Mesendoderm (in vitro differentiated cells): ENCODE results near the gene SEC16A.

ENCODE experiments used
- DNase-seq: peaks from one replicate; pipeline ENCODE4 v3.0.0; 2013
- H2AK5ac ChIP-seq: 2 replicates; pipeline ENCODE4 v1.6.1; 2013; ENCODE audit warnings: low read length, inconsistent platforms
- H2BK120ac ChIP-seq: 2 replicates; pipeline ENCODE4 v1.6.1; 2013; ENCODE audit warnings: low read depth, mild to moderate bottlenecking, low read length, moderate library complexity, mixed read lengths
- H2BK15ac ChIP-seq: replicated peaks from 2 replicates; pipeline ENCODE4 v1.6.1; 2013; ENCODE audit warnings: low read depth, mild to moderate bottlenecking, moderate library complexity
- H2BK5ac ChIP-seq: 2 replicates; pipeline ENCODE4 v1.6.1; 2013; ENCODE audit warnings: low read length, inconsistent platforms
- H3K18ac ChIP-seq: 2 replicates; pipeline ENCODE4 v1.6.1; 2013; ENCODE audit warnings: mild to moderate bottlenecking, low read length, mixed read lengths
- H3K23ac ChIP-seq: one replicate; pipeline ENCODE4 v1.6.1; 2013; ENCODE audit warnings: low read length
- H3K27ac ChIP-seq: 2 replicates; pipeline ENCODE4 v1.5.1; 2013; ENCODE audit warnings: low read depth, mild to moderate bottlenecking, inconsistent platforms, low read length, moderate library complexity
- H3K27me3 ChIP-seq: 2 replicates; pipeline ENCODE4 v1.6.1; 2013; ENCODE audit warnings: low read length, control low read depth, mild to moderate bottlenecking, inconsistent platforms; ENCODE audit not compliant: insufficient read depth, poor library complexity
- H3K36me3 ChIP-seq: 2 replicates; pipeline ENCODE4 v1.6.1; 2013; ENCODE audit warnings: low read length, inconsistent platforms; ENCODE audit not compliant: control insufficient read depth, insufficient read depth
- H3K4ac ChIP-seq: one replicate; pipeline ENCODE4 v1.6.1; 2013; ENCODE audit warnings: low read depth, mild to moderate bottlenecking, low read length, moderate library complexity
- H3K4me1 ChIP-seq: 2 replicates; pipeline ENCODE4 v1.6.1; 2013; ENCODE audit warnings: low read depth, low read length, inconsistent platforms; ENCODE audit not compliant: control insufficient read depth
- H3K4me2 ChIP-seq: 2 replicates; pipeline ENCODE4 v1.6.1; 2013; ENCODE audit warnings: low read length
- H3K4me3 ChIP-seq: 2 replicates; pipeline ENCODE4 v1.5.1; 2013; ENCODE audit warnings: mild to moderate bottlenecking, low read length
- H3K56ac ChIP-seq: one replicate; pipeline ENCODE4 v1.6.1; 2013; ENCODE audit warnings: low read length
- H3K79me1 ChIP-seq: 2 replicates; pipeline ENCODE4 v1.6.1; 2013; ENCODE audit warnings: low read length, inconsistent platforms
- H3K79me2 ChIP-seq: 2 replicates; pipeline ENCODE4 v1.6.1; 2013; ENCODE audit warnings: mild to moderate bottlenecking, low read length; ENCODE audit not compliant: control insufficient read depth, insufficient read depth
- H3K9ac ChIP-seq: 2 replicates; pipeline ENCODE4 v1.6.1; 2013; ENCODE audit warnings: low read length, inconsistent platforms
- H4K5ac ChIP-seq: one replicate; pipeline ENCODE4 v1.6.1; 2013; ENCODE audit warnings: low read length
- H4K8ac ChIP-seq: one replicate; pipeline ENCODE4 v1.6.1; 2013; ENCODE audit warnings: low read depth, mild to moderate bottlenecking, control low read depth, low read length, moderate library complexity
- WGBS: extraction: QIAGEN DNeasy Blood & Tissue Kit; methylation state at CpG from one replicate; pipeline ENCODE4 v1.1.7; 2013; ENCODE audit warnings: low lambda C conversion rate, missing lambda C conversion rate; ENCODE audit not compliant: insufficient coverage; ENCODE audit errors: extremely low coverage; 5-methylcytosine and 5-hydroxymethylcytosine counted together

Gene SEC16A

GRCh38 chr9:136460772-136461325 is 22.0 kb downstream of the SEC16A start:
- Histone ChIP-seq H3K27ac (no peak overlapping the region), H2AK5ac (no peak overlapping the region), H2BK15ac (no peak overlapping the region), H3K79me1 (peaks cover 2% of the 10 kb centered on the region), H4K5ac (no peak overlapping the region), H3K18ac (no peak overlapping the region), H3K56ac (no peak overlapping the region), H3K4me2 (no peak overlapping the region), H3K4me3 (no peak overlapping the region), H3K4ac (no peak overlapping the region), H3K79me2 (no peaks in the 10 kb centered on the region), H3K27me3 (no peaks in the 10 kb centered on the region), H3K23ac (no peak overlapping the region), H4K8ac (no peak overlapping the region), H3K36me3 (peaks cover 24% of the 10 kb centered on the region), H2BK120ac (no peak overlapping the region), H3K4me1 (no peaks in the 10 kb centered on the region), H2BK5ac (no peak overlapping the region), H3K9ac (no peak overlapping the region)
- DNase-seq, result no peak
- no CpG with 5 or more reads among the region's 23 CpGs for WGBS

- H3K4me3 ChIP-seq, result no peak overlapping the region
- no peak for DNase-seq
- no peak overlapping the region for H2BK15ac ChIP-seq
- no peaks in the 10 kb centered on the region for H3K4me1 ChIP-seq
- peaks cover 2% of the 10 kb centered on the region for H3K79me1 ChIP-seq
- no peak overlapping the region for H3K18ac ChIP-seq
- H3K79me2 ChIP-seq, result no peaks in the 10 kb centered on the region
- no peak overlapping the region for H2AK5ac ChIP-seq
- H3K4ac ChIP-seq, result no peak overlapping the region
- H4K8ac ChIP-seq, result no peak overlapping the region
- H2BK5ac ChIP-seq, result no peak overlapping the region
- no peak overlapping the region for H2BK120ac ChIP-seq
- peaks cover 29% of the 10 kb centered on the region for H3K36me3 ChIP-seq
- WGBS, result no CpG with 5 or more reads among the region's 28 CpGs
- no peak overlapping the region for H3K23ac ChIP-seq
- H4K5ac ChIP-seq, result no peak overlapping the region
- H3K56ac ChIP-seq, result no peak overlapping the region
- H3K9ac ChIP-seq, result no peak overlapping the region
- no peaks in the 10 kb centered on the region for H3K27me3 ChIP-seq
- no peak overlapping the region for H3K27ac ChIP-seq
- H3K4me2 ChIP-seq, result no peak overlapping the region
These were observed 23.4 kb downstream of the SEC16A start for GRCh38 chr9:136459425-136459824.

GRCh38 chr9:136457326-136457725 is 25.5 kb downstream of the SEC16A start:
- H2AK5ac ChIP-seq, result no peak overlapping the region
- no peak overlapping the region for H2BK15ac ChIP-seq
- no peaks in the 10 kb centered on the region for H3K79me1 ChIP-seq
- H4K8ac ChIP-seq, result no peak overlapping the region
- WGBS, result no CpG with 5 or more reads among the region's 24 CpGs
- H3K4me1 ChIP-seq, result no peaks in the 10 kb centered on the region
- H3K4me2 ChIP-seq, result no peak overlapping the region
- no peak overlapping the region for H3K27ac ChIP-seq
- peaks cover 29% of the 10 kb centered on the region for H3K36me3 ChIP-seq
- H2BK5ac ChIP-seq, result no peak overlapping the region
- H4K5ac ChIP-seq, result no peak overlapping the region
- H3K79me2 ChIP-seq, result no peaks in the 10 kb centered on the region
- H2BK120ac ChIP-seq, result no peak overlapping the region
- H3K56ac ChIP-seq, result no peak overlapping the region
- H3K4me3 ChIP-seq, result no peak overlapping the region
- no peak overlapping the region for H3K9ac ChIP-seq
- no peak overlapping the region for H3K18ac ChIP-seq
- no peaks in the 10 kb centered on the region for H3K27me3 ChIP-seq
- no peak overlapping the region for H3K23ac ChIP-seq
- DNase-seq, result no peak
- H3K4ac ChIP-seq, result no peak overlapping the region

GRCh38 chr9:136456258-136456657 is 26.6 kb downstream of the SEC16A start:
- peaks cover 25% of the 10 kb centered on the region for H3K36me3 ChIP-seq
- H3K56ac ChIP-seq, result no peak overlapping the region
- no peak overlapping the region for H2BK5ac ChIP-seq
- H3K9ac ChIP-seq, result no peak overlapping the region
- H2AK5ac ChIP-seq, result no peak overlapping the region
- no peak overlapping the region for H3K4me2 ChIP-seq
- H3K27ac ChIP-seq, result no peak overlapping the region
- H2BK15ac ChIP-seq, result no peak overlapping the region
- H3K79me2 ChIP-seq, result no peaks in the 10 kb centered on the region
- H3K27me3 ChIP-seq, result no peaks in the 10 kb centered on the region
- H3K23ac ChIP-seq, result no peak overlapping the region
- no peak overlapping the region for H4K8ac ChIP-seq
- no CpG with 5 or more reads among the region's 9 CpGs for WGBS
- H4K5ac ChIP-seq, result no peak overlapping the region
- no peak overlapping the region for H2BK120ac ChIP-seq
- DNase-seq, result no peak
- no peaks in the 10 kb centered on the region for H3K79me1 ChIP-seq
- H3K4me1 ChIP-seq, result no peaks in the 10 kb centered on the region
- H3K18ac ChIP-seq, result no peak overlapping the region
- no peak overlapping the region for H3K4me3 ChIP-seq
- H3K4ac ChIP-seq, result no peak overlapping the region

- no peak overlapping the region for H3K27ac ChIP-seq
- H4K8ac ChIP-seq, result no peak overlapping the region
- H2BK5ac ChIP-seq, result no peak overlapping the region
- H3K56ac ChIP-seq, result no peak overlapping the region
- no peak overlapping the region for H2BK15ac ChIP-seq
- no peak for DNase-seq
- no peak overlapping the region for H3K18ac ChIP-seq
- H3K4me3 ChIP-seq, result no peak overlapping the region
- no peaks in the 10 kb centered on the region for H3K79me1 ChIP-seq
- no peak overlapping the region for H2BK120ac ChIP-seq
- no peaks in the 10 kb centered on the region for H3K79me2 ChIP-seq
- no peaks in the 10 kb centered on the region for H3K4me1 ChIP-seq
- no peak overlapping the region for H4K5ac ChIP-seq
- H3K9ac ChIP-seq, result no peak overlapping the region
- H3K23ac ChIP-seq, result no peak overlapping the region
- H3K4me2 ChIP-seq, result no peak overlapping the region
- H3K4ac ChIP-seq, result no peak overlapping the region
- H3K27me3 ChIP-seq, result no peaks in the 10 kb centered on the region
- no peak overlapping the region for H2AK5ac ChIP-seq
- H3K36me3 ChIP-seq, result peaks cover 29% of the 10 kb centered on the region
- WGBS, result no CpG with 5 or more reads among the region's 43 CpGs
These were observed 27.5 kb downstream of the SEC16A start for GRCh38 chr9:136455043-136456002.
